Frontal cortex (tissue), 4 donors: ENCODE measurements around the gene RPP38. TPM values are rescaled to one million over a fixed set of nuclear protein-coding genes. Genes with fewer than 3 reads are reported as not detected.

Source experiments
- DNase-seq, 2 donors: peaks; one replicate each; pipeline ENCODE4 v3.0.0; 2012; ENCODE audit warnings: low spot score in 2 of 2
- FAIRE-seq: peaks from 2 replicates; lab custom pipeline; 2012; peaks lifted over from hg19 to GRCh38; lab: Jason Lieb, UNC
- total RNA-seq: library from RNA; depleted of rRNA; stranded (reverse); fragments of >200 nt; gene quantifications from one replicate; pipeline ENCODE4 v1.2.3, GENCODE V29; 2014
- donor health status: control.
- donor health status: control.
- donor health status: control.

The RPP38 gene
- total RNA-seq, 1 donor from 2014 or later, result 6.9 TPM

DNA sequence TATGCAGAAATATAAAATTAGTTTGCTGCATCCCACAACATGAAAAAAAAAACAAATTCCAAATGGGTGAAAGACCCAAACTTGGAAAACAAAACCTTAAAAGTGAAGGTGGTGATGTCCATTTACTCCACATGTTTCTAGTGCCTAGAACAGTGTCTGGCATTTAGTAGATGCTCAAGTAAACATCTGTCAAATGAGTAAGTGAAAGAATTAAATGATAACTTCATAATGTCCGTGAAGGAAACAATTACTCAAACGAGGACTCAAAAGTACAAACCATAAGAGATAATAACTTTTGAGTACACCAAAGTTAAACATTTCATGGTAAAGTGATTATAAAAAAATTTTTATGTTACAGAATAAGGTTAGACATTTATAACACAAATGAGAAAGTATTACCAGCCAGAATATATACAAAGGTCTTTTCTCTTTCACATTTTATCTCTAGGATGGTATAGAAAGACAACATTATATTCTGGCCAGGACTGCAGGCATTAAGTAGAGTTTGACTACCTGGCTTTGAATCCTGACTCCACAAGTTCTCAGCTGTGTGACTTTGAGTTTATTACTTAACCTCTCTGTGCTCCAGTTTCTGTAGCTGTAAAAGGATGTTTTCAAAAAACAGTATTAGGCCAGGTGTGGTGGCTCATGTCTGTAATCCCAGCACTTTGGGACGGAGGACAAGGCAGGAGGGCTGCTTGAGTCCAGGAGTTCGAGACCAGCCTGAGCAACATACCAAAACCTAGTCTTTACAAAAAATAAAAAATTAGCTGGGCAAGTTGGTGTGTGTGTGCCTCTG, 50.6 kb downstream of the RPP38 start:
- DNase-seq (no peak), FAIRE-seq (no peak)

DNA sequence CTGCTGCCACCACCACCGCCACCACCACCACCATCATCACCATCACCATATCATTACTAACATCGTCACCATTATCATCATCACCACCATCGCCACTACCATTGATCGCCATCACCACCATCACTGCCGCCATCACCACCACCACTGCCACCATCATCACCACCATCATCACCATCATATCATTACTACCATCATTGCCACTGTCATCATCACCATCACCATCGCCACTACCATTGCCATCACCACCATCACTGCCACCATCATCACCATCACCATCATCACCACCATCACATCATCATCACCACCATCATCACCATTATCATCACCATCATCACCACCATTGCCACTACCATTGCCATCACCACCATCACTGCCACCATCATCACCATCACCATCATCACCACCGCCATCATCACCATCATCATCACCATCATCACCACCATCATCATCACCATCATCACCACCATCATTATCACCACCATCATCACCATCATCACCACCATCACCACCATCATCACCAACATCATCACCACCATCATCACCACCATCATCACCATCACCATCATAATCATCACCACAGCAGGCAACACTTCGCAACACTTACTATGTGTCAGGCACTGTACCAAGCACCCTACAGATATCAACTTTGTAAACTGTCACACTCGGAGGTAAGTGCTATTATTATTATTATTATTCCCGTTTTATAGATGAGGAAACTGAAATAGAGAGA, 52.1 kb downstream of the RPP38 start:
- no peak for DNase-seq
- FAIRE-seq, result no peak

DNA sequence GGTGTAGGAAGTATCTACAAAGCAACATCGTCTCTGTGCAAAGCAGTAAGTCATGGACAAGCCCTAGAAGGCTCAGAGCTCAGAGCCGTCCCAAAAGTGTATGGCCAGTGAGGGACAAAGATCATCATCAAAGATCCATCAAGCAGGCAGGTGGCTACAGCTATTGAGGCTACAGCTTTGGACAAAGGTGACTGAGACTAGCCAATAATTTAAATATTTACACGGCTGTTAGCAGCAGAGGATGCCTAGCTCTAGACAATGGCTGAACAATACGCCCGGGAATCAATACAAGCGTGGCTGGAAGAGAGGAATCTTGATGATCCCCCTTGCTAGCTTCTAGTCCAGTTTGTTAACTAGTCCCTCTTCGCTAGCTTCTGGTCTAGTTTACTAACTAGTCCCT, 53.4 kb downstream of the RPP38 start:
- DNase-seq (no peak), FAIRE-seq (no peak)

DNA sequence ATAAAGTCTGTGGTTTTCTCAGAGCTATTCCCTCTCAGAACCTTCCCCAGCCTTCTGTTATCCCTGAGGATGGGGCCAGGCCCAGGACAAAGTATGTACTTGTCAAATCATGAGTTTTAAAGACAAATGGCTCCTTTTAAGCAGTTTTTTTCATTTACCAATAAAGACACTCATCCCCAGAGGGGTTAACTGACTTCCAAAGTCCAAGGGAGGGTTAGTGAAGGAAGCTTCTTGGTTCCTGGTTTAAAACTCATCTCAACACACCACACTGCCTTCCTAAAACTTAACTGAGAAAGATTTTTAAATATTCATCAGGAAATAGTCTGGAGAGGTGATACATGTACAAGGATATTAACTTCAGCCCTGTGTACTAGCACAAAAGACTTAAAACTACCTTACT, 55.4 kb downstream of the RPP38 start:
- FAIRE-seq (no peak), DNase-seq (no peak)

Other genes with a start within 250 kb of the RPP38 start
- 34.6 TPM for gene SUV39H2, start 218.5 kb upstream of the RPP38 start, total RNA-seq
- 8.2 TPM for gene DCLRE1C, start 143.3 kb upstream of the RPP38 start, total RNA-seq
- gene MEIG1, start 138.0 kb upstream of the RPP38 start, total RNA-seq, result not detected
- gene OLAH, start 53.4 kb upstream of the RPP38 start, total RNA-seq, result 0.41 TPM
- 10.6 TPM for gene ACBD7, start 8.6 kb upstream of the RPP38 start, total RNA-seq
- gene NMT2, start 71.3 kb downstream of the RPP38 start, total RNA-seq, result 62.0 TPM